ENCODE measurements around the gene MSRB3.
"Not testable (repeated sequence)": the region's sequence is repeated elsewhere in the genome, so short reads cannot be mapped to it uniquely, and the experiment has no call there.

The MSRB3 gene

DNA sequence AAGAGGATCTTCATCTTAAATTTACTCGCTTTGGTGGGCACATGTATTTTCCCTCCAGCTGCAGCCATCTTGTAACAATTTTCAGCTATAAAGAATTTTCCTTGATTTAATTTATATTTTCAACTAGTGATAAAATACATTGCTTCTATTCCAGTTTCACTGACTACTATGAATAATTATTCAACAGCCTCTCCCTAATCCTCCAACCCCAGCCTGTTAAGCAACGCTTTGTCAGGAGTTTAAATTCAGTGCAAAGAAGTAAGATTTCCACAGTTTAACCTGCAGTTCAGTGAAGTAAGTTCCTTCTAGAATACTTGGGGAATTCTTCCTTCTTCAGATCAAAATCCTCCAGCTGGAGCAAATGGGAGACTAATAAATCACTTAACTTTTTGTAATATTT is 180.2 kb downstream of the MSRB3 start:
- no peak for DNase-seq (ENCODE audit: low spot score)

DNA sequence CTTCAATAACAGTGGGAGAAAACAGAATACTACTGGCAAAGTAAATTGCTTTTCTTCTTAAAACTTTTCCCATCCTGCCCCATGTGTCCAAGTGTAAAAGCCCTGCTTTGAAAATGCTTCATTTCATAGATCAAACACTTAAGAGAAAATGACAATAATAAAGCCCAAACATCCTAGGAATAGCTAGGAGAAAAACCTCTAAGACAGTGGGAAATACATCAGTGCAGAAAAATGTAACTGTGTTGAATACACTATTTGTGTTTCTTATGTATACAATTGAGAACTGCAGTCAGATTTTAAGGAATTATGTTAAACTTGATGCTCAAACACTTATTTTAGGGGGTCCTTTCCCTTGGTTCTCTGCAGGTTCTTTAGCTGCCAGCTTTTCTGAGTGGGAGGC is 181.1 kb downstream of the MSRB3 start:
- DNase-seq (ENCODE audit: low spot score), result no peak

DNA sequence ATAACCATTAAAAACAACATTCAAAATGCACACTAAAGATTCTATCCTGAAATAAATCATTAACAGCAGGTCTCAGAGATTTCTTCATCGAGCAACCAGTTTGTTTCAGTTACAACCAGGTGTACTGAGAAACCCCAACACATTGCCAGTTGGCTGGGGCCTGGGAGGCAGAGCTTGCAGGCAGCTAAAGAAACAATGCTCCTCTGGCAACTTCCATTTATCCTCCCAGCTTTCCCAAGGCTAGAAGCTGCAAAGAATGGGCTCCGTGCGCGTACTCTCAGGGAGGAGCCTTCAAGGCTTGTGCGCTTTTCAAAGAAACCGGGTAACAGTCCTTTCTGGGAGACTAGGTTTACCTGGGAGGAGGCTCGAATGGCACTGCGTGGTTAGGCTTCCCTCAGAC is 181.6 kb downstream of the MSRB3 start:
- no peak for DNase-seq (ENCODE audit: low spot score)

- DNase-seq (ENCODE audit: low spot score), result no peak
Observed at GRCh38 chr12:65461017-65461416, 182.5 kb downstream of the MSRB3 start.

- DNase-seq (ENCODE audit: low spot score), result no peak
Observed at GRCh38 chr12:65462484-65462883, 184.0 kb downstream of the MSRB3 start.

DNA sequence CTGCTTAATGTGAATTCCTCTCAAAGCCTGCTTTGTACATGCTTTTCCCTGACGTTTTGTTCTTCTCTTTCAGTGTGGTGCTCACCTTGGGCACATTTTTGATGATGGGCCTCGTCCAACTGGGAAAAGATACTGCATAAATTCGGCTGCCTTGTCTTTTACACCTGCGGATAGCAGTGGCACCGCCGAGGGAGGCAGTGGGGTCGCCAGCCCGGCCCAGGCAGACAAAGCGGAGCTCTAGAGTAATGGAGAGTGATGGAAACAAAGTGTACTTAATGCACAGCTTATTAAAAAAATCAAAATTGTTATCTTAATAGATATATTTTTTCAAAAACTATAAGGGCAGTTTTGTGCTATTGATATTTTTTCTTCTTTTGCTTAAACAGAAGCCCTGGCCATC is 184.6 kb downstream of the MSRB3 start:
- DNase-seq (ENCODE audit: low spot score), result no peak

DNA sequence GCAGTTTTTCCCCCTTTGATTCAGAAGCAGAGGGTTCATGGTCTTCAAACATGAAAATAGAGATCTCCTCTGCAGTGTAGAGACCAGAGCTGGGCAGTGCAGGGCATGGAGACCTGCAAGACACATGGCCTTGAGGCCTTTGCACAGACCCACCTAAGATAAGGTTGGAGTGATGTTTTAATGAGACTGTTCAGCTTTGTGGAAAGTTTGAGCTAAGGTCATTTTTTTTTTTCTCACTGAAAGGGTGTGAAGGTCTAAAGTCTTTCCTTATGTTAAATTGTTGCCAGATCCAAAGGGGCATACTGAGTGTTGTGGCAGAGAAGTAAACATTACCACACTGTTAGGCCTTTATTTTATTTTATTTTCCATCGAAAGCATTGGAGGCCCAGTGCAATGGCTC is 185.1 kb downstream of the MSRB3 start:
- no peak for DNase-seq (ENCODE audit: low spot score)

- DNase-seq (ENCODE audit: low spot score), result no peak
Observed at GRCh38 chr12:65464930-65465329, 186.4 kb downstream of the MSRB3 start.

DNA sequence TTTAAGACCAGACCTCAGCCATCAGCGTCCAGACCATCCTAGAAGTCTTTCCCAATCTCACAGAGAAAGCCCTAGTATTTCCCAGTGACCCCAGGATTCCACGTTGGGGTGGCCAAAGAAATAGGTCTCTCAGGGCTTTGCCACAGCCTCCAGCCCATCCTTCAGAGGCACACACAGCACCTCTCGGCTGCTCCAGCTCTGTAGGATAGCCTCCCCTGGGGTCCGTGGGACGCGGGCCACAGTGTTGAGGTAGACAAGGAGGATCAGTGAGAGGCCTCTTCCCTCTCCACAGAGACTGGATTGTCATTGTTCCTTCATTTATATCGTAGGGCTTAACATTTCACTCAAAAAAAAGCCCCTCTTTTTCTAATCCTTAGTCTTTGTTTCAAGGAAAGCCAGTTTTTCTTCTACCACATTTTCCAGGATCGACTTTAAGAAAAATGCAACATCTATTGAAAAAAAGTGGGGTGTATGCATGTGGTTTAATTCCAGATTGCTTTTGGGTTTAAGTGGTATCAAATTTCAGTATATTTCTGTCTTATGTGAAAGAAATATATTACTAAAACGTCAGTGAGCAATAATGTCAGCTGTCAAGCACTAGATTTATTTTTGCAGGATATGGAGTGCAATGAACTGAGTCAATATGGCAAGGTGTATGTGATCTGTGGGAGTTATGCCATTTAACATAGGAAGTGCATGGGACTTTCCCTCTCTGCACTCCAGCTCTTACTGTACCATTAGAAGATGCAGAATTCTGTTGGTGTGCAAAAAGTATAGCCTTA is 187.5 kb downstream of the MSRB3 start:
- no peak for DNase-seq (ENCODE audit: low spot score)

GRCh38 chr12:65466911-65467310 is 188.4 kb downstream of the MSRB3 start:
- DNase-seq (ENCODE audit: low spot score), result no peak

DNA sequence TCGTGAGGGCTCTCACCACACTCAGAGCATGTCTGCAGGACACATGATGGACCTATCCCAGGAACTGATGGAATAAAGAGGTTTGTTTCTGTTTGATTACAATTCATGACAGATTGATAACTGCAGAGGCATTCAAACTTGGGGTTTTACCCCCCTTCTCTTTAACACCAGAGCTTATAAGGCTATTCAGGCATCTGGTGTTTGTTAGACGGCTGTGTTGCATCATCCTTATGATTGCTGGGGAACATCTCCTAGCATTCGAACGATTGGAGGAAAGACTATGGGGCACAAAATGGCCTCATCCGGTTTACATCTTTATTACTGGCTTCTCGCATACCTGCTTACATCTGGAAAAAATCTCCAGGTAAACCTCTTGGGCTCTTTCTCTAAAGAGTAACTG is 191.8 kb downstream of the MSRB3 start:
- no peak for DNase-seq (ENCODE audit: low spot score)

DNA sequence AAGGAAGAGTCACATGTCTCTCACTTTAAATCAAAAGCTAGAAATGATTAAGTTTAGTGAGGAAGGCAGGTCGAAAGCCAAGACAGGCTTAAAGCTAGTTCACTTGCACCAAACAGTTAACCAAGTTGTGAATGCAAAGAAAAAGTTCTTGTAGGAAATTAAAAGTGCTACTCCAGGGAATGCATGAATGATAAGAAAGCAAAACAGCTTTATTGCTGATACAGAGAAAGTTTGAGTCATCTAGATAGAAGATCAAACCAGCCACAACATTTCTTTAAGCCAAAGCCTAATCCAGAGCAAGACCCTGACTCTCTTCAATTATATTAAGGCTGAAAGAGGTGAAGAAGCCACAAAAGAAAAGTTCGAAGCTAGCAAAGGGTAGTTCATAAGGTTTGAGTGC is 193.6 kb downstream of the MSRB3 start:
- DNase-seq (ENCODE audit: low spot score), result no peak

- no peak for DNase-seq (ENCODE audit: low spot score)
Observed at GRCh38 chr12:65474831-65475230, 196.3 kb downstream of the MSRB3 start.

GRCh38 chr12:65477721-65478120 is 199.2 kb downstream of the MSRB3 start:
- DNase-seq (ENCODE audit: low spot score), result no peak

- DNase-seq (ENCODE audit: low spot score), result not testable (repeated sequence)
Observed at GRCh38 chr12:65483891-65484516, 205.5 kb downstream of the MSRB3 start.

DNA sequence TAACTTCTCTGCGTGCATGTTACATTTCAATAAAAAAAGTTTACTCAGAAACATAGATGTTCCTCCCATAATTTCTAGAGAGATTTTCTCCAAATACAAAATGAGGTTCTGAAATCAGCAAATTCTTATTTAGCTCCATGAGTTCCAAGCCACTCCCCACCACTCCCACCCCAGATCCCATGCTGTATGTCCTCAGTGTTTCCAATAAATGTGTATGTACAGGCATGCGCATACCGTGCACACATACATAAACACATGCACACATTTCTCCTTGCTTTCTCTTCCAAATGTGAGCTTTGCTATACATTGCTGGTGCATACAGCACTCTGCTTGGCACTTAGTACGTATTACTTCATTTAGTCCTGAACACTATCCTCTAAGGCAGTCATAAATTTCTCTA is 209.7 kb downstream of the MSRB3 start:
- DNase-seq (ENCODE audit: low spot score), result no peak

GRCh38 chr12:65490250-65490649 is 211.8 kb downstream of the MSRB3 start:
- peak; percentile 61 for DNase-seq (ENCODE audit: low spot score)

GRCh38 chr12:65492998-65493912 is 214.8 kb downstream of the MSRB3 start:
- DNase-seq (ENCODE audit: low spot score), result no peak

DNA sequence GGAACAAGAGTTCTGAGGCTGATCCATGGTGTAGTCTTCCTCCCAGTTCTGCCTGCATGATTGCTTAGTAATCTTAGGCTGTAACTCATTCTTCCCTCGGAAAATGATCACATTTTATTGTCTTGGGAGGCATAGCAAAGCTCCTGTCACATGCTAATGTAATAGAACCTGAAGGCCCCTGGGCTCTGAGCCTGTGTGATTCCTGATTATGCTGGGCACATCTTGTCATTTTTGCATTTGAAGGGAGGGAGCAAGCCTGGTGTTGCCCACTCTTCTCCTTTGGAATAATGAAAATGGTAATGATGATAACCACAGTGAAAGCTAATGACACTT is 215.4 kb downstream of the MSRB3 start:
- no peak for DNase-seq (ENCODE audit: low spot score)

DNA sequence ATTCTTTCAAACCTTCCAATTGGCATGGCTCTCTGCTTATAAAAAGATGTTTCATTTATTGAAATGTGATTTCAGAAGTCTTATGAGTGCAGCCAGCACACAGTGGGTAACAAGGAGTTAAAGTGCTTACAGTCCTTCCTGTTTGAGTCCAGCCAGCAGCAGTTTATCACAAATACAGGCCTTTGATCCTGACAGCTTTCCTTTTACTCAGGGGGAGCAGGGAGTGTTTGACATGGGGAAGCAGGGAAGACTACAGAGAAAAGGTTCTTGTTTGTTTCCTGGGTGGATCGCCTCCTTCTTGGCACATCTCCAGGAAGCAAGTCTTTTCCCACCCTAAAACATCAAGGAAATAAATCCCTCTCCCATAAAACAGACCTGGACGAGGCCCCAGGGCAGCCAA is 216.1 kb downstream of the MSRB3 start:
- DNase-seq (ENCODE audit: low spot score), result peak; percentile 8

DNA sequence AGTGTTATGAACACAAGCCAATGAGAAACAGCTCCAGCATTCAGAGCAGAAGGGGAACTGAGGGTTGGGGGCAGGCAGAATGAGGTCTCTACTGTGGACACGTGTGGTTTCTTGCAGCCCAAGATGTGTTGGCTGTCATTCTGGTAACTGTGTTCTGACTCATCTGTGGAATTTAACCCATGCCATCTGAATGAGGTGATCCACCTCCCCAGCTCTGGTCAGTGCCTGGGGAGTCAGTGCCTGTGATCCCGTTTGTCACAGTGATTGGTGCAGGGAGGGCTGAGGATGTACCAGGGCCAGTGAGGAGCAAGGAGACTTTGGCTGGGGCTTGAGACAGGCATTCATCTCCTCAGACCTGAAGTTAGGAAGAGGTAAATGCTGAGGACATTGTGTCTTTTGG is 216.8 kb downstream of the MSRB3 start:
- no peak for DNase-seq (ENCODE audit: low spot score)

DNA sequence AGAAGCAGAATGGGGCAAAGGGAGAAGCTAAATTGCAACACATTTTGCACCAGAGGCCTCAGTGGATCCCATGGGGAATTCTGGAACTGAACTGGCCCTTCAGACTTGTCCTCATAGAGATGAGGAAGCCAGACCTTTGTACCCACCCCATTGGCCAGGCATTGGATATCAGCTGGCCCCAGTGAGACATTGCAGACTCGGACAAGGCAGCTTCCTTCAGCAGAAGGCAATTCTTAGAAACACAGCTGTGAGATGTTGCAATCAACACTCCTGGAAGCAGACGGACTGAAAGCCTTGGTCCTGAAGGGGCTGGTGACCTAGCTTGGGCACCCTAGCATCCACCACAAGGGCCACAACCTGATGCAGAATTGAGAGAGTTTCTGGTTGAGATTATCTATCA is 218.1 kb downstream of the MSRB3 start:
- no peak for DNase-seq (ENCODE audit: low spot score)

GRCh38 chr12:65497660-65498059 is 219.2 kb downstream of the MSRB3 start:
- no peak for DNase-seq (ENCODE audit: low spot score)

All from COLO829 (cell line).